GM18907 (cell line): Measurements from ENCODE around the gene NDNF.

Source experiments
- ATAC-seq: cut with Tn5 transposase; IDR thresholded peaks from one replicate; pipeline ENCODE4 v1.9.1; 2021; ENCODE audit warnings: mild to moderate bottlenecking, moderate library complexity; ENCODE audit not compliant: unreplicated experiment

Gene NDNF

DNA sequence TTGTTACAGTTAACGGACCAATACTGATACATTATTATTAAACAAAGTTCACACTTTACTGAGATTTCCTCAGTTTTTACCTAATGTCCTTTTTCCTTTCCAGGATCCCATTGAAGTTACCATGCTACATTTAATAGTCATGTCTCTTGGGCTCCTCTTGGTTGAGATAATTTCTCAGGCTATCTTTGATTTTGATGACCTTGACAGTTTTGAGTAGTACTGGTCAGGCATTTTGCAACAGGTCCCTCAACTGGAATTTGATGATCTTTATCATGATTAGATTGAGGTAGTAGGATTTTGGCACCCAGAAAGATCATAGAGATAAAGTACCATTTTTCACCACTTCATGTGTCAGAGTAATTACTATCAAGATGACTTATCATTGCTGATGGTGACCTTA is 53.8 kb downstream of the NDNF start:
- no peak for ATAC-seq

GRCh38 chr4:121016611-121017010 is 55.7 kb downstream of the NDNF start:
- no peak for ATAC-seq

GRCh38 chr4:121015421-121015820 is 56.9 kb downstream of the NDNF start:
- ATAC-seq = no peak

DNA sequence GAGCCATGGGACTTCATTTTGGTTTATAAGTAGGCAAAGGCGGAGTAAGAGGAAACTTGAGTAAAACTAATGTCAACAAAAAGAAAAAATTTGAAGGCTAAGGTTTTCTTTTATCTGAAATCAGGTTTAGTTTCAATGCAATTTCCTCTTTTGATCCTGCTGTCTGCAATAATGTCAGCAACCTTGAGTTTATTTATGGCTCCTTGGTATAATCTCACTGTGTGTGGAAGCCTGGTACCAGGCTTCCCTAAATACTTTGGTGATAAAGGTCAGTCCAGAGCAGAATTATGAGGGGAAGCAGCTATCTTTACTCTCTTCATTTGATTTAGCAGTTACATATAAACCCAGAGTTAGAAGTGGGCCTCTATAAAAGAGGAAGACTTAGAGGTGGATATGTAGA is 57.8 kb downstream of the NDNF start:
- ATAC-seq = no peak

- ATAC-seq = no peak
Observed at GRCh38 chr4:121011780-121012340, 60.5 kb downstream of the NDNF start.

- no peak for ATAC-seq
Observed at GRCh38 chr4:121011138-121011537, 61.2 kb downstream of the NDNF start.

DNA sequence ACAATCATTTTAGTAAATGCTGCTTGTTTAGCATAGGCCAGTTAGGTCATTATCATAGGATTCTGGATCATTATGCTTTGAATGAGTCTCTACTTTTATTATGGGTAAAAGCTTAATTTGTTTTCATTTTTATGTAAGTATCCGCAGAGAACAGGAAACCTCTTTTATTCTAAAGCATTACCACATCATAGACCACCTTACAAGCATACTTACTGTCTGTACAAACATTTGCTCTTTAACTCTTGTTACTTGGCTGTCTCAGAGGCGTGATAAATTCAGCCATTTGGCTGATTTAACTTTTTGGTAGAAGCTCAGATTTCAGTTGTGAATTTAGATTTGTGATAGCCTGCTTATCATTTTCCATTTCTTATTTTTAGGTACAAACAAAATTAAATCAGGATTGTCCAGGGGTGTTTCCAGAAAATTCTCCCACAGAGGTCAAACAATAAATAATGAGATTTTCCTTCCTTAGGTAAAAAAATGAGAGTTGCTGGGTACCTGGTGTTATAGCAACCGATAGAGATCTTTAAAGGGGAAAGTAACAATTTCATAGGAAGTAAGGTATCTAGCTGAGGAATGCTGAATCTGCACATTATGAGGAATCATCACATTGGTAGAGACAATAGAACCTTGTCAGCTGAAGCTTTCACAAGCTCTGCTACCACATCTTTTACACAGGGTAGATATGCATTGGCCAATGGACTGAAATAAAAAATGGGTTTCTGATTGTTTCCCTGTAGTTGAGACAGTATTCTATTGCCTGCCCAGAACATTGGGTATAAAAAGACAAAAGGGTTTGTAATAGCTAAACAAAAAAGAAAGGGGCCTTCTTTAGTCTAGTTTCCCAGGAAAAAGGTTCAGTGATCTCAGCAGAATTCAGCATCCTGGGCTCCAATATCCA is 62.5 kb downstream of the NDNF start:
- no peak for ATAC-seq

DNA sequence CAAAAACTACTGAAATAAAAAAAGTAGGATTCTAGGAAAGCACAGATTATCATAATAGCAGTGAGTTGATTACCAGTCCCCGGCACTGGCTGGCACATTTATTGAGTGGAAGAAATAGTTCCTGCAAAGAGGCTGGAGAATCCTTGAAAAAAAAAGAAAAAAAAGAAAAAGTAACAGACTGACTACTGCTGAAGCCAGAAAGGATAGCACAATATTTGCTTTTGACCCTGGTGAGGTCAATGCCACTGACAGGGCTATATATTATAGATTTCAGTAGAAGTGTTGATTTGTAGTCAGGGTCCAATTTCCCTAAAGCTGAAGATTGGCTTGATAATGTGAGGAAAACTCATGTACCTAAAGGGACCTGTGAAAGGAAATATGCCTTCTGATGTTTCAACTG is 64.7 kb downstream of the NDNF start:
- no peak for ATAC-seq

GRCh38 chr4:121003863-121004262 is 68.5 kb downstream of the NDNF start:
- ATAC-seq = no peak

DNA sequence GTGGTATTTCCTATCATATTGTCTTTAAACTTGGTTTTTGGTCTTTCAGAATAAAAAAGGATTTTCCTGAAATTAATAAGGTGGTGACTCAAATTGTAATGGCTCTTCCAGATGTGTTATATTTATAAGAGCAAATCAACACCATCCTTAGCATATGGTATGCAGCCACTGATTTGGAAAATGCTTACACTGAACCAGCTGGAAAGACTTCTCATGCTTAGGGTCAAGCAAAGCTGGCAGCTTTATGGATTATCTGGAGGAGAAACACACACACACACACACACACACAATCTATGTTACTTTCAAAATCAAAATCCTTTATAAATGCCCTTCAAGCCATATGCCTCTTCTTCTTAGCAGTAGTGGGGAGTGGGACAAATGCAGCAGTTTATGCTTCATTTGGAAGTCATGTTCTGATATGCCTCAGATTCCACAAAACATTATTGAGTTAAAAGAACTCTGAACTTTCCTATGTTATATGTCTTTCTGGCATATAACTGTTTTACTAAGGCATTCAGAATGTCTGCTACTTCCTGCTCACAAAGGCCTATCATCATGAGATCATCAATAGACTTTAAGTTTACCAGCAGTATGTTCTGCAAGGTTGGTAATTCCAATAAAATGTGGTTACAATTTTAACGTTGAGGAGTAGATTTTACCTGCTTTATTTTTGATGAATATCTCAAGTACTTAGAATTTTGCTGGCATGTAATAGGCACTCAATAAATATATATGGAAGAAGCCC is 76.9 kb downstream of the NDNF start:
- no peak for ATAC-seq

GRCh38 chr4:120994521-120994920 is 77.8 kb downstream of the NDNF start:
- no peak for ATAC-seq

DNA sequence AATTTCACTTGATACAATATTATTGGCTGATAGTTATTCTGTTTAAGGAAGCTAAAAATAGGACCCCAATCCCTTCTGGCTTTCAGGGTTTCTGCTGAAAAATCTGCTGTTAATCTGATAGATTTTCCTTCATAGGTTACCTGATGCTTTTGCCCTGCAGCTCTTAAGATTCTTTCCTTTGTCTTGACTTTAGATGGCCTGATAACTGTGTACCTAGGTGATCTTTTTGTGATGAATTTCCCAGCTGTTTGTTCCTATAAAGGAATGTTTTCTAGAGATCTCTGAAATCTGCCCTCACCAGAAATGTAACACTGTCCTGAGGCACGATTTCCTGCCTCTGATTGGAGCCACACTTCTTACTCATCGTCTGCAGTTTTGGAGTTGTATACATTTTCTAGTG is 80.5 kb downstream of the NDNF start:
- no peak for ATAC-seq

GRCh38 chr4:120990246-120990645 is 82.1 kb downstream of the NDNF start:
- no peak for ATAC-seq
